CD14-positive monocyte (primary cell): ENCODE data around the gene FAM117B. TPM values are rescaled to one million over a fixed set of nuclear protein-coding genes. Genes with fewer than 3 reads are reported as not detected.

Experiments
- DNase-seq, 3 donors: peaks; one replicate each; pipeline ENCODE4 v3.0.0-alpha.2; 2011 to 2022
- H2AFZ ChIP-seq: 2 replicates; pipeline ENCODE4 v1.6.0; 2012; ENCODE audit warnings: mild to moderate bottlenecking, low read depth, low read length, inconsistent platforms; ENCODE audit not compliant: insufficient read depth, poor library complexity, severe bottlenecking
- H3K27ac ChIP-seq, 2 donors: 1 replicate in 1 of 2; 2 replicates in 1 of 2; pipeline ENCODE4 v1.5.1; 2012 to 2013; ENCODE audit warnings: low read length in 2 of 2, control low read depth in 1 of 2, inconsistent platforms in 1 of 2, low read depth in 1 of 2, mild to moderate bottlenecking in 1 of 2
- H3K27me3 ChIP-seq, 2 donors: one replicate each; pipeline versions ENCODE4 v1.6.0 to v1.6.1; 2011 to 2013; ENCODE audit warnings: low read length in 2 of 2; ENCODE audit not compliant: control insufficient read depth in 2 of 2, insufficient read depth in 2 of 2
- H3K36me3 ChIP-seq, 2 donors: replicated peaks in 1 of 2; 1 replicate in 1 of 2; 2 replicates in 1 of 2; pipeline versions ENCODE4 v1.5.1 to v1.6.1; 2012 to 2013; ENCODE audit warnings: low read length in 2 of 2, control low read depth in 1 of 2, inconsistent platforms in 1 of 2, mild to moderate bottlenecking in 1 of 2; ENCODE audit not compliant: insufficient read depth in 2 of 2, control insufficient read depth in 1 of 2
- H3K4me1 ChIP-seq, 2 donors: 1 replicate in 1 of 2; 2 replicates in 1 of 2; pipeline versions ENCODE4 v1.5.1 to v1.6.1; 2012 to 2013; ENCODE audit warnings: low read length in 2 of 2, control low read depth in 1 of 2, inconsistent platforms in 1 of 2, mild to moderate bottlenecking in 1 of 2, moderate library complexity in 1 of 2; ENCODE audit not compliant: insufficient read depth in 2 of 2, control insufficient read depth in 1 of 2
- H3K4me2 ChIP-seq: replicated peaks from 2 replicates; pipeline ENCODE3; 2012; ENCODE audit warnings: low read length, moderate library complexity, mild to moderate bottlenecking; ENCODE audit not compliant: poor library complexity, severe bottlenecking; ENCODE audit errors: extremely low read depth
- H3K4me3 ChIP-seq, 3 experiments: fragments of 200-600 bp in 1 of 3; sonication (generic) in 1 of 3; replicated peaks in 1 of 3; 1 replicate in 2 of 3; 2 replicates in 1 of 3; pipeline ENCODE4 v1.5.1; 2011 to 2013; ENCODE audit warnings: low read length in 3 of 3, mild to moderate bottlenecking in 3 of 3, control low read depth in 2 of 3, low read depth in 2 of 3, inconsistent platforms in 1 of 3, moderate library complexity in 1 of 3
- H3K79me2 ChIP-seq: 2 replicates; pipeline ENCODE4 v1.6.0; 2012; ENCODE audit warnings: mild to moderate bottlenecking, control low read depth, inconsistent platforms, low read length, moderate library complexity; ENCODE audit not compliant: insufficient read depth
- H3K9ac ChIP-seq: 2 replicates; pipeline ENCODE4 v1.6.0; 2017; ENCODE audit warnings: low read length, mild to moderate bottlenecking; ENCODE audit not compliant: insufficient read depth, poor library complexity, severe bottlenecking
- H3K9me3 ChIP-seq, 2 donors: replicated peaks in 1 of 2; 1 replicate in 1 of 2; 2 replicates in 1 of 2; pipeline versions ENCODE4 v1.5.1 to v1.6.1; 2012 to 2013; ENCODE audit warnings: low read length in 2 of 2, control low read depth in 1 of 2; ENCODE audit not compliant: control insufficient read depth in 1 of 2, insufficient read depth in 1 of 2
- H4K20me1 ChIP-seq: 2 replicates; pipeline ENCODE4 v1.6.0; 2012; ENCODE audit warnings: mild to moderate bottlenecking, low read length, control low read depth, moderate library complexity; ENCODE audit not compliant: insufficient read depth
- H3K27ac Mint-ChIP-seq, 7 donors: one replicate each; pipeline ENCODE4 v1.8.0; 2020; ENCODE audit warnings: mild to moderate bottlenecking in 7 of 7, mixed read lengths in 7 of 7, moderate library complexity in 6 of 7, inconsistent platforms in 2 of 7
- H3K27me3 Mint-ChIP-seq, 3 donors: one replicate each; pipeline ENCODE4 v1.8.0; 2021 to 2022; ENCODE audit warnings: low read depth in 3 of 3, mild to moderate bottlenecking in 3 of 3, mixed read lengths in 3 of 3, moderate library complexity in 3 of 3, inconsistent platforms in 1 of 3
- H3K36me3 Mint-ChIP-seq, 2 donors: one replicate each; pipeline ENCODE4 v1.8.0; 2020; ENCODE audit warnings: mixed read lengths in 2 of 2, inconsistent platforms in 1 of 2, mild to moderate bottlenecking in 1 of 2
- H3K4me1 Mint-ChIP-seq: one replicate; pipeline ENCODE4 v1.8.0; 2020; ENCODE audit warnings: mild to moderate bottlenecking, mixed read lengths
- H3K4me3 Mint-ChIP-seq, 2 donors: one replicate each; pipeline ENCODE4 v1.8.0; 2020; ENCODE audit warnings: mild to moderate bottlenecking in 2 of 2, mixed read lengths in 2 of 2, moderate library complexity in 1 of 2
- H3K9me3 Mint-ChIP-seq, 7 donors: one replicate each; pipeline ENCODE4 v1.8.0; 2020 to 2022; ENCODE audit warnings: mixed read lengths in 7 of 7, mild to moderate bottlenecking in 6 of 7, moderate library complexity in 6 of 7, inconsistent platforms in 2 of 7
- WGBS: methylation state at CpG from one replicate; pipeline ENCODE4 v1.1.5; 2013; ENCODE audit warnings: missing lambda C conversion rate; ENCODE audit not compliant: insufficient coverage; 5-methylcytosine and 5-hydroxymethylcytosine counted together
- intact Hi-C, 2 donors: fragments of 100-400 bp; cut with micrococcal nuclease; formaldehyde crosslinking; loops; one replicate each; pipeline versions ENCODE4 v1.15.0 to v1.15.1; 2023
- polyA plus RNA-seq, 3 donors: library from polyadenylated mRNA; depleted of rRNA in 1 of 3; unstranded in 2 of 3; stranded (reverse) in 1 of 3; fragments of 300-500 nt in 2 of 3; fragments of >200 nt in 1 of 3; fragmentation: Illumina TruSeq in 2 of 3; gene quantifications; 1 replicate in 2 of 3; 2 replicates in 1 of 3; pipeline ENCODE4 v1.2.3, GENCODE V29; 2012 to 2021
- TF ChIP-seq, protein P1 (sequence below): fragments of 200-600 bp; IDR thresholded peaks from one replicate; pipeline ENCODE4 v1.8.0; 2022; ENCODE audit warnings: antibody characterized with exemption, mild to moderate bottlenecking

The FAM117B gene
- polyA plus RNA-seq, 3 donors: 4.6 to 5.5 (median 4.6) TPM

DNA sequence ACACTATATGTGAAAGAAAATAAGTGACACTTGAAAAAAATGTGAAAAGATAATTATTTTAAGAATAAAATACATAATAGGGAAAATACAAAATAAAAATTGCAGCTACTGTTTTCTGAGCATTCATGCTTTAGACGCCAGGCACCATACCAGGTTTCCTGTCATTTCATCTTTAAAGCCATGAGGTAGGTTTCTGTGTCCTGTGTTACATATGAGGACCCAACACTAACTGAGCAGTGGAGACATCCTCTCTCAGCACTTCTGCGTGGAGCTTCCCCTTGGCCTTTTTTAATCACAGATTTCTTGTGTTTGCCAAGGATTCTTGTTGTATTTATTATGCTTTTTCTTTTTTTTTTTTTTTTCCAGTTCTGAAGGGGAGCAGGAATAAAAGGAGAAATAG is 117.3 kb downstream of the FAM117B start:
- Mint-ChIP-seq H3K4me1 (peaks cover 7% of the 10 kb centered on the region), H3K27ac (no peak overlapping the region), H3K36me3 (peaks cover 17 to 21% of the 10 kb centered on the region in 2 donors), H3K9me3 (peaks cover 0 to 5% (median 2%) of the 10 kb centered on the region in 7 donors), H3K27me3 (peaks cover 0 to 3% (median 2%) of the 10 kb centered on the region in 3 donors), H3K4me3 (no peak overlapping the region)
- no peaks in the 10 kb centered on the region for H3K4me1 ChIP-seq
- H3K4me3 ChIP-seq: no peak overlapping the region
- no peaks in the 10 kb centered on the region for H4K20me1 ChIP-seq
- H3K79me2 ChIP-seq: no peaks in the 10 kb centered on the region
- H3K4me2 ChIP-seq: no peak overlapping the region
- TF ChIP-seq, protein P1, sequence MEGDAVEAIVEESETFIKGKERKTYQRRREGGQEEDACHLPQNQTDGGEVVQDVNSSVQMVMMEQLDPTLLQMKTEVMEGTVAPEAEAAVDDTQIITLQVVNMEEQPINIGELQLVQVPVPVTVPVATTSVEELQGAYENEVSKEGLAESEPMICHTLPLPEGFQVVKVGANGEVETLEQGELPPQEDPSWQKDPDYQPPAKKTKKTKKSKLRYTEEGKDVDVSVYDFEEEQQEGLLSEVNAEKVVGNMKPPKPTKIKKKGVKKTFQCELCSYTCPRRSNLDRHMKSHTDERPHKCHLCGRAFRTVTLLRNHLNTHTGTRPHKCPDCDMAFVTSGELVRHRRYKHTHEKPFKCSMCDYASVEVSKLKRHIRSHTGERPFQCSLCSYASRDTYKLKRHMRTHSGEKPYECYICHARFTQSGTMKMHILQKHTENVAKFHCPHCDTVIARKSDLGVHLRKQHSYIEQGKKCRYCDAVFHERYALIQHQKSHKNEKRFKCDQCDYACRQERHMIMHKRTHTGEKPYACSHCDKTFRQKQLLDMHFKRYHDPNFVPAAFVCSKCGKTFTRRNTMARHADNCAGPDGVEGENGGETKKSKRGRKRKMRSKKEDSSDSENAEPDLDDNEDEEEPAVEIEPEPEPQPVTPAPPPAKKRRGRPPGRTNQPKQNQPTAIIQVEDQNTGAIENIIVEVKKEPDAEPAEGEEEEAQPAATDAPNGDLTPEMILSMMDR: no peak
- no peak for DNase-seq
- H3K9ac ChIP-seq: no peak overlapping the region
- no peak overlapping the region for H3K27ac ChIP-seq
- peaks cover 6 to 12% of the 10 kb centered on the region in 2 donors for H3K36me3 ChIP-seq
- intact Hi-C loops: no loop called here
- no peak overlapping the region for H2AFZ ChIP-seq
- WGBS: no CpG with 5 or more reads among the region's 2 CpGs
- no peaks in the 10 kb centered on the region for H3K27me3 ChIP-seq
- H3K9me3 ChIP-seq: no peaks in the 10 kb centered on the region

DNA sequence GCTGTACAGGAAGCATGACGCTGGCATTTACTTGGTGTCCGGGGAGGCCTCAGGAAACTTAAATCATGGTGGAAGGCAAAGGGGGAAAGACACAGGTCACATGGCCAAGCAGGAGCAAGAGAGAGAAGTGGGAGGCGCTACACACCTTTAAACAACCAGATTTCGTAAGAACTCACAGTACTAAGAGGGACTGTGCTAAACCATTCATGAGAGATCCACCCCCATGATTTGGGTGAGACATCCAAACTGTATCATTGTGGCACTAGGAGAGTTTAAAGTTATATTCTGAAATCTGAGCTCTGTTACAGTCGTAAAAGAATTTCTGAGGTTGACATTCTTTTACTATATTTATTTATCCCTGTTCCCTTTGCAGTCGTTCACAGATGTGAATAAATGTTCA is 120.2 kb downstream of the FAM117B start:
- 80% methylated on average over 1 of the region's 6 CpGs for WGBS
- peaks cover 7% of the 10 kb centered on the region for H3K4me1 Mint-ChIP-seq

More for the DNA sequence above, 120.2 kb downstream of the FAM117B start:
- Histone ChIP-seq H4K20me1 (no peaks in the 10 kb centered on the region), H3K79me2 (no peaks in the 10 kb centered on the region), H3K4me2 (no peak overlapping the region), H3K9me3 (no peaks in the 10 kb centered on the region), H3K4me3 (no peak overlapping the region), H3K36me3 (peaks cover 23 to 39% of the 10 kb centered on the region in 2 donors), H2AFZ (no peak overlapping the region), H3K9ac (no peak overlapping the region), H3K4me1 (no peaks in the 10 kb centered on the region), H3K27me3 (no peaks in the 10 kb centered on the region), H3K27ac (no peak overlapping the region)
- no peak overlapping the region for H3K4me3 Mint-ChIP-seq
- DNase-seq: no peak
- H3K36me3 Mint-ChIP-seq: peaks cover 37 to 45% of the 10 kb centered on the region in 2 donors
- intact Hi-C loops: no loop called here
- peak overlapping the region in 1 of 7 donors; percentile 3 for H3K27ac Mint-ChIP-seq
- peaks cover 0 to 5% (median 2%) of the 10 kb centered on the region in 7 donors for H3K9me3 Mint-ChIP-seq
- TF ChIP-seq, protein P1: no peak
- peaks cover 0 to 3% (median 2%) of the 10 kb centered on the region in 3 donors for H3K27me3 Mint-ChIP-seq
